A172 (cell line): ENCODE measurements around the gene ZBTB7C. TPM values are rescaled to one million over a fixed set of nuclear protein-coding genes. Genes with fewer than 3 reads are reported as not detected.

Experiments used
- DNase-seq: peaks from one replicate; pipeline ENCODE4 v3.0.0-alpha.2; 2015; ENCODE audit warnings: low spot score
- total RNA-seq: library from RNA; depleted of rRNA; stranded (reverse); fragments of >200 nt; shearing (Covaris generic); gene quantifications from 2 replicates; pipeline ENCODE4 v1.2.3, GENCODE V29; 2014

The ZBTB7C gene
- total RNA-seq, 1 experiment from 2014 or later, result 1.4 TPM

GRCh38 chr18:48061781-48062570, 347.2 kb downstream of the ZBTB7C start:
- no peak for DNase-seq

DNA sequence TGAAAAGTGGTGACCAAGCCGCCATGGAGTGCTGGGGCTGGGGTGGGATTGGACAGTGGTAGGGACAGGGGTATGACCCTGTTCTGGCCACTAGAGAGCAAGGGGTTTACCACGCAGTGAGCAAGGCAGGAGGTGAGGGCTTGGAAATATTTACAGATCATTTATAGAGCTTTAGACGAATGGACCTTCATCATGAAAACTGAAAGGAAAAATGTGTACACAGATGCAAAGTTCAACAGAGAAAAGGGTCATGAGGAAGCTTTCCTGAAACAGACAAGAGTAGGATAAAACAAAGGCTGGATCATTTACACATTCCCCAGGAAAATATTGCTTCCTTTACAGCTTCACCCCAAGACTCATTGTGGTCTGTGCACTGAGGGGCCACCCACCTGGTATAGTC, 348.2 kb downstream of the ZBTB7C start:
- no peak for DNase-seq

GRCh38 chr18:48060346-48060745, 348.8 kb downstream of the ZBTB7C start:
- DNase-seq, result no peak

DNA sequence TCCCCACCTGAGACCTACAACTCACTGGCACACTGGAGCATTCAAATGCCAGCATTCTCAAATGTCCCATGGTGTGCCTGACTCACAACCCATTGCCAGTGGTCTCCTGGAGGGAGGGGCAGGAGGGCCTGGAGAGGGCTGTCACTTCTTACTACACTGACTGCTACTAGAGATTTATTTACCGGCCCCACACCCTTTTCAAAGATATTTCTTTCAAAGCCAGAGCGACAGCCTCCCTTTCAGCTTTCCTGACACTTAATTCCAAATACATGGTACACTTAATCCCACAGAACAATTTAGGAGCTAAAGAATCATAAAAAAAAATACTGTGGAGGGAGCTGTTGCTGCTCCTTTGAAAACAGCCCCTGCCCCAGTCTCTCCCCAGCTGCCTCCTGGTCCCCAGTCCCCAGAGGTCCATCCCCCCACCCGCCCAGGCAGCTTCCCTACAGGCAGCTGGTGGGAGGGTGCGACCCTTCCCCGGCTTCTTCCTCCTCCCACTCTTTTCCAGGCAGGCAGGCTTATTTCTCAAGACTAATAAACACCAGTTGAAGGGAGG, 349.6 kb downstream of the ZBTB7C start:
- no peak for DNase-seq

DNA sequence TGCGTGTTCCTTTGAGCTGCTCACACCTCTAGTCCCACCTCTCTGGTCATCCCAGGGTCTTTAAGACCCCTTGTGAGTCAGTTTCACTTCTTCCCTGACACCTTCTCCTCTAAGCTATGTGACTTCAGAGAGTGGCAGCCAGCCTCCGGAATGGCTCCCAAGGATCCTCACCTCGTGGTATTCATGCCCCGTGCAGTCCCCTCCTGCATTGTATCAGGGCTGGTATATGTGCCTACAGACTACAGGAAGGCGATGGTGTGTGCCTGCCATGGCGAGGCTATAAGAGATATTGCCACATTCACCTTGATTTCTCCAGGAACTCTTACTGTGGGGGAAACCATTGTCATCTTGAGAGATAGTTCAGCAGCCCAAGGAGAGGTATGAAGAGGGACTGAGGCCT, 350.7 kb downstream of the ZBTB7C start:
- no peak for DNase-seq

- DNase-seq, result no peak
Observed at GRCh38 chr18:48057018-48057417, 352.2 kb downstream of the ZBTB7C start.

DNA sequence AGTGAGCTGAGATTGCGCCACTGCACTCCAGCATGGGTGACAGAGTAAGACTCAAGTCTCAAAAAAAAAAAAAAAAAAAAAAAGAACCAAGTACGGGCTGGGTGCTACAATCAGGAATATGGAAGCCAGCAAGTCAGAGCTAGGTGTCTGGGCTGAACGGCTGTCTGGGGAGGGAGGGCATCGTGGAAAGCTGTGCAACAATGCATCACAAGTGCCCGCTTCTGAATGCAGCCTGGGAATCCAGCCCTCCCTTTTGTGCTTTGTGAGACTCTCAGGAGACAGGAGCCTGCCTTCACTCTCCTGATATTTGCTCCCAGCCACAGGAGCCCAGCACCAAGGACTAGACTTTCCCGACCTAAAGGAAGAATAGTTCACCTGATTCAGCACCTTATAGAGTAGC, 353.8 kb downstream of the ZBTB7C start:
- no peak for DNase-seq

DNA sequence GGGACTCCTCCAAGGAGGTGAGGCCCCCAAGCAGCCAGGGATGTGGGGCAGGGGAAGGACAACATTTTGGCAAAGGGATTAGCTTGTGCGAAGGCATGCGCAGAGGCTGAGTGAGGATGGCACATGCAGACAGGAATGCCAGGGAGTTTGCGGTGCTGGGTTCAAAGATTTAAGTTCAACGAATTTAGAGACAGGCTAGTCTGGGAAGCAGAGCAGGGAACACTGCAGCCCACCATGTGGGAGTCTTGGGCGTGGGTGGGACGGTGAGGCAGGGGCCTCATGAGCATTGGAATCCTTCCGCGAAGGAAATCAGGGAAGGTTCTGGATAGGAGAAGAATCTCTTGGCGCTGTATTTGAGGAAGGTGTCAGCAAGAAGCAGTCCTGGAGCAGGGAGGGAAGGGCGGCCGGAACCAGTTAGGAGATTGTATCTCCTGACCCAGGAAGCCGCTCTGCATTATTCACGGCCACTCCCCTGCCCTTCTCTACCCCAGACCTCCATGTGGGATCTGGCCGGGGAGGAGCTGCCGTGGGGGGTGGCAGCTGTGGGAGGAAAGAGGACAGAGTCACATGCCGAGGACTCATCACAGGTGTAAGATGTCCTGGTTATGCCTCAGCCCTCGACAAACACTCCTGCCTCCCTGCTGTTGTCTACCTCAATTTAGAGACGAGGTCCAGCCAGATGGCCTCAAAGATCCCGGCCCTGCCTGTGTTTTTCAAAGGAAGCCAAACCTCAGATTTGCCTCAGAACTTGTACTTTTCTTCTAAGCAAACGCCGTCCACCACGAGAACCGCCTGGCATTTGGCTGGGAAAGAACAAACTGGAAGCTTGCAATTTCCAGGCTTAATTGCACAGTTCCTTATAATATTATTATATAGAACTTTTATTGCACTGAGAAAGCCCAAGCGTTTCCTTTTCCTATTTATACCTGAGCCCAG, 355.0 kb downstream of the ZBTB7C start:
- no peak for DNase-seq

DNA sequence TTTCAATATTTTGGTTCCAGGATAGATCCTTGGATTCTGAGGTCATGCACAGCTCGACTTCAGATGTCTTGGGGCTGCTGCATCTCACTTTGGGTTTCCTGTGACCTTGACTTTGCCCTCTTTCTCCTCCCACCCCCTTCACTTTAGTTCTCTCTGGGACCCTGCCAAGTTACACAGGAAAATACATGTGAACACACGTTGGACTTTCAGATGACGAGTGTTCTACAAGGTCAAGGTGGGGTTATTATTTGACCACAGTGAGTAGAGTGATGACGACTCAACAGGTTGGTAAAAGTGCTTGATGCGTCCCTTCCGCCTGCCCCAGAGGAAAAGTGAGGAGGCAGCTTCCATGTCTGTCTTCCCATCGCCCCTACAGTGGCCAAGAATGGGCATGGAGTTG, 356.3 kb downstream of the ZBTB7C start:
- no peak for DNase-seq

DNA sequence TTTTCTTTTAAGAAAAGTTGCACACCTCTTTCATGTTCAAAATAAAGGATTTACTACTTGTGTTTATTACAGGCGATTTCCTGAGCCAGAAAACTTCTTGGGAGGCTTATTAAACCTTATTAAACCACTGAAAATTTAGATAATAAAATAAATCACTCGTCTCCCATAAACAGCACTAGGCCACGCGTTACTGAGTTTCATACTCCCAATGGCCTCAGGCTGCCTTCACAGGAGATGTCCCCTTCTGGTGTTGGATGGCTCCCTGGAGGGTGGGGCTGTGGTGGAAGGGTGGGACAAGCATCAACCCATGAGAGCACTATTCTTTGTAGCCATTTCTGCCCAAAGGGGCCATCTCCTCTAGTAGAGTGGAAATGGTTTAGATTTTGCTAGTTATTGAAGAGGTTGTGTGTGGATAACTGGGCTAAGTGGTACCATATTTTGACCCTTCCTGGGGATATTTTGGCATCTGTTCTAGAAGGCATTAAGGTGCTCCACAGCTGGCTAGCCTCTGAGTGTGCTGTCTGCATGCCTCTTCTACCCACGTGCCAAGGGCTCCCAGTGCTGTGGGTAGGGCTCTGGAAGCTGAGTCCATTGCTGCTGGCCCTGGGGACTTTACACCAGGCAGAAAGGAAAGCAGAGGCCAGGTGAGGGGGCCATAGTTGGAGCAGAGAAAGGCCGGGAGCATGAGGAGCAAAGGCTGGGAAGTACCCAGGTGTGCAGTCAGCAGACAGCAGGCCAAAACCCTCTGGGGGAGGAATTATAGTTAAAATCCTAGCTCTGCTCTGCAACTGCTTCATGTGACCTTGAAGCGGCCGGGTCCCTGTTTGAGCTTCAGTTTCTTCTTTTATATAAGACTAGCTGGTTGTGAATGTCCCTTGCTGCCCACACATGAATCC, 357.0 kb downstream of the ZBTB7C start:
- no peak for DNase-seq

- DNase-seq, result no peak
Observed at GRCh38 chr18:48050176-48050575, 359.0 kb downstream of the ZBTB7C start.

DNA sequence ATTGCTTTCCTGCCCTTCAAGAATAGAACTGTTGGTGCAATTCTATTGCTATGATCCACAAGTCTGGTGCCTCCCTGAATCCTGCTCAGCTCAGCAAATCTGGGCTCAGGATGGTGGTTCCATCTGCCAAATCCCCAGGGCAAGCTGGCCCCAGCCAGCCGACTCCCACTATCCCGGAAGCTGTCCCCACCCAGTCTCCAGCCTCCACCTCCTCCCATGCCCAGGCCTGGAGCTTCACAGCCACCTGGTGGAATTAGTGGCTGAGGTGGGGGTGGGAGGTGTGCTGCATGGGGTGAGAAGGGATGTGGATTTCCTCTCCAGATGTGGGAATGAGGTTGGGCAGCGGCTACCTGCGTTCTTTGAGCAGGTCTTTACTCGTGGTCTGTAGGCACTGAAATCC, 359.4 kb downstream of the ZBTB7C start:
- DNase-seq, result no peak

DNA sequence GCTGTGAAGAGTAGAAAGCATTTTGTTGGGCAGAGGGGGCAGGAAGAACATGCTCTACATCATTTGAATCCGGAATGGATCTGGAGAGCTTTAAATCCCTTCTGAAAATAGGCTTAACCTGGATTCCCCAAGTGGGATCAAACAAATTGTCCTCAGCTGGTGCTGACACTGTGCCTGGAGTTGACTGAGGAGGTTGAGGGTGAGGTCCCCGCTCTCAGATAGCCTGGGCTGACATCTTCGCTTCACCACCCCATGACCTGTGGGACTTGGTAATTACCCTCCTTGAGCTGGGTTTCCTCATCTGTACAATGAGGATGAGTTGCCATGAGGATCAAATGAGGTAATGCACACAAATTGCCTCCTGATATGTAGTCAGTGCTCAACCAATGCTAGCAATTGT, 360.9 kb downstream of the ZBTB7C start:
- DNase-seq, result no peak

DNA sequence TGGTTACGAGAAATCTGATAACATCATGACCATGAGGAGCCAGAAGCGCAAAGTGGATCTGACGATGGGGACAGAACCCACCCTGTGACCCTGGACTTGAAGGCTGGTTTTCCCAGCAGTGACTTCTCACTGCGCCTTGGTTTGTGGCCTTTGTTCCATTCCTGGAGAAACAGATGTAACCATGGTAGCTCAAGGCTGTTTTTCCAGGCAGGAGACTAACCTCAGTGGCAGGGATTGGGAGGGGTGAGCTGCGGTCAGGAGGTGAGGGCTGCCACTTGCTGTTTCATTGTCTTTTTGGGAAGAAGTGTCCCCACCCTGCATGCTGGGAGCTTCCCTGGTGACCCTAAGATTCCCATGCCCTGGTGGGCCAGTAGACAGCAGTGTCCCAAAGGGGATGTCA, 362.3 kb downstream of the ZBTB7C start:
- DNase-seq, result no peak

DNA sequence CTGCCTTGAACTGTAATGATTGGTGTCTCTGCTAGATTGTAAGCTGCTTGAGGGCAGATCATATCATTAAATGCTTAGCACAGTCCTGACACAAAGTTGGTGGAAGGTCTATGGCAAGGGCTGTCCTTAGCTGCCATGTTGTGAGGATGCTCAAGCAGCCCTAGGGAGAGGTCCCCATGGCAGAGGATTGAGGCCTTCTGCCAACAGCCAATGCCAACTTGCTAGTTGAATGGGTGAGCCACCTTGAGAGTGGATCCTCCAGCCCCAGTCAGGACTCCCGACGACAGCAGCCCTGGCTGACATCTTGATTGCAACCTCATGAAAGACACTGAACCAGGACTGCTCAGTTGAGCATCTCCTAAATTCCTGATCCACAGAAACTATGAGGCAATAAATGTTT, 363.4 kb downstream of the ZBTB7C start:
- DNase-seq, result no peak

DNA sequence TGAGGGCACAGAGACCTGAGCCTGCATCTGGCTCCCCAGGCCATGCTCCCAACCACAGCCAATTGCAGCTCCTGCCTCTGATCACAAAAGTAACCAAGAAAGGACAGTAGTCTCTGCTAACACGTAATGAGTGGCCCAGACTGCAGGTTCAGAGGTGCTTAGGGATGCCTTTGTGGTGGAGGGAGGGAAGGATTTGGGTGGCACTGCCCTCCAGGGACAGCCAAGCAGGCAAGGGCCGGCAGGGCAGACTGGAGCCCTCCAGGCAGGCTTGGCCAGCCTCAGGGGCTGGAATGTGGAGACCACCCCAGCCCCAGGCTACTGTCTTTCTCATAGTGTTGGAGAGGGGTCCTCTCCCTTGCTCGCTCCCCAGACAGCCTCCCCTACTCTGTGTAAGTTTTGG, 364.2 kb downstream of the ZBTB7C start:
- no peak for DNase-seq

GRCh38 chr18:48043166-48043565, 366.0 kb downstream of the ZBTB7C start:
- no peak for DNase-seq

- DNase-seq, result no peak
Observed at GRCh38 chr18:48042431-48042830, 366.8 kb downstream of the ZBTB7C start.

GRCh38 chr18:48040457-48041110, 368.6 kb downstream of the ZBTB7C start:
- DNase-seq, result no peak

DNA sequence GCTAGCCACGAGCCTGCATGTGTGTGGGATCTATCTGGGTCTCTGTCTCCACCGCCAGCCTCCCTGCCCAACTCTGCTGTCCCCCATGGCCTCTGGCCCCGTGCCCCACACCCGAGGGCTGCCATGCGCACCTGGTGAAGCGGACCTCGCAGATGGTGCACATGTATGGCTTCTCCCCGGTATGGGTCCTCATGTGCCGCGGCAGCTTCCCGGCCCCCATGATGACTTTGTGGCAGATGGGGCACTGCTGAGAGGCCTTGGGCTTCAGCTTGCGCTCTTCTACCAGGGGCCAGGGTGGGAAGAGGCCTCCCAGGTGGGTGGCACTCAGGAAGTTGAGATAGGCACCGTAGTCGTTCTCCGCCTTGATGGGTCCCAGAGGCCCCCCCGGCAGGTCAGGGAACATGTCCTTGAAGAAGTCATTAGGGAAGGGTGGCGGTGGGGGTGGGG, 369.4 kb downstream of the ZBTB7C start:
- DNase-seq, result no peak

GRCh38 chr18:48038636-48039035, 370.5 kb downstream of the ZBTB7C start:
- no peak for DNase-seq
